Measurements from ENCODE around the gene ASPHD2.

ASPHD2 gene

DNA sequence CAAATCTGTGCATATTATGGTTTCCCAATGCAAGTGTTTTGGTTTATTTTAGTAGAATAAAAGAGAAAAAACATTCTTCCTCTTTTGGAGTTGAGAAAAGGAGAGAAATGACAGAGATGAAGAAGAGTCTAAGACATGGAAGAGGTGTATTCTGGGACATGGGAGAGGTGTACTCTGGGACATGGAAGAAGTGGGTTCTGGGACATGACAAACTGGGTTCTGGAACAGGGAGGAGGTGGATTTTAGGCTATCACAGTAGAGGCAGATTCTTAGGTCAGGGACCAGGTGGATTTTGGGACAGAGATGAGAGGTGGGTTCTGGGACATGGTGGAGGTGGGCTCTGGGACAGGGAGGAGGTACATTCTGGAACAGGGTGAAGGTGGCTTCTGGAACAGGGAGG is 2.1 kb upstream of the ASPHD2 start:
- Histone ChIP-seq H3K27me3 (ENCODE audit: insufficient read depth, poor library complexity, severe bottlenecking) (no peaks in the 10 kb centered on the region), H3K27ac (replicated peaks) (no peak overlapping the region), H3K4me3 (replicated peaks; ENCODE audit: insufficient read depth, low read length) (no peak overlapping the region)
- TF ChIP-seq SPI1 (IDR thresholded peaks at IDR 0.05; ENCODE audit: borderline replicate concordance, low read depth) (no peak), GABPA (IDR thresholded peaks at IDR 0.05; ENCODE audit: low read depth) (no peak), POLR2AphosphoS5 (IDR thresholded peaks at IDR 0.05; ENCODE audit: low read depth) (no peak)
- TF ChIP-seq, protein P1, sequence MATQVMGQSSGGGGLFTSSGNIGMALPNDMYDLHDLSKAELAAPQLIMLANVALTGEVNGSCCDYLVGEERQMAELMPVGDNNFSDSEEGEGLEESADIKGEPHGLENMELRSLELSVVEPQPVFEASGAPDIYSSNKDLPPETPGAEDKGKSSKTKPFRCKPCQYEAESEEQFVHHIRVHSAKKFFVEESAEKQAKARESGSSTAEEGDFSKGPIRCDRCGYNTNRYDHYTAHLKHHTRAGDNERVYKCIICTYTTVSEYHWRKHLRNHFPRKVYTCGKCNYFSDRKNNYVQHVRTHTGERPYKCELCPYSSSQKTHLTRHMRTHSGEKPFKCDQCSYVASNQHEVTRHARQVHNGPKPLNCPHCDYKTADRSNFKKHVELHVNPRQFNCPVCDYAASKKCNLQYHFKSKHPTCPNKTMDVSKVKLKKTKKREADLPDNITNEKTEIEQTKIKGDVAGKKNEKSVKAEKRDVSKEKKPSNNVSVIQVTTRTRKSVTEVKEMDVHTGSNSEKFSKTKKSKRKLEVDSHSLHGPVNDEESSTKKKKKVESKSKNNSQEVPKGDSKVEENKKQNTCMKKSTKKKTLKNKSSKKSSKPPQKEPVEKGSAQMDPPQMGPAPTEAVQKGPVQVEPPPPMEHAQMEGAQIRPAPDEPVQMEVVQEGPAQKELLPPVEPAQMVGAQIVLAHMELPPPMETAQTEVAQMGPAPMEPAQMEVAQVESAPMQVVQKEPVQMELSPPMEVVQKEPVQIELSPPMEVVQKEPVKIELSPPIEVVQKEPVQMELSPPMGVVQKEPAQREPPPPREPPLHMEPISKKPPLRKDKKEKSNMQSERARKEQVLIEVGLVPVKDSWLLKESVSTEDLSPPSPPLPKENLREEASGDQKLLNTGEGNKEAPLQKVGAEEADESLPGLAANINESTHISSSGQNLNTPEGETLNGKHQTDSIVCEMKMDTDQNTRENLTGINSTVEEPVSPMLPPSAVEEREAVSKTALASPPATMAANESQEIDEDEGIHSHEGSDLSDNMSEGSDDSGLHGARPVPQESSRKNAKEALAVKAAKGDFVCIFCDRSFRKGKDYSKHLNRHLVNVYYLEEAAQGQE (IDR thresholded peaks at IDR 0.05; ENCODE audit: insufficient replicate concordance, low read depth): no peak
- TF ChIP-seq, protein P2, sequence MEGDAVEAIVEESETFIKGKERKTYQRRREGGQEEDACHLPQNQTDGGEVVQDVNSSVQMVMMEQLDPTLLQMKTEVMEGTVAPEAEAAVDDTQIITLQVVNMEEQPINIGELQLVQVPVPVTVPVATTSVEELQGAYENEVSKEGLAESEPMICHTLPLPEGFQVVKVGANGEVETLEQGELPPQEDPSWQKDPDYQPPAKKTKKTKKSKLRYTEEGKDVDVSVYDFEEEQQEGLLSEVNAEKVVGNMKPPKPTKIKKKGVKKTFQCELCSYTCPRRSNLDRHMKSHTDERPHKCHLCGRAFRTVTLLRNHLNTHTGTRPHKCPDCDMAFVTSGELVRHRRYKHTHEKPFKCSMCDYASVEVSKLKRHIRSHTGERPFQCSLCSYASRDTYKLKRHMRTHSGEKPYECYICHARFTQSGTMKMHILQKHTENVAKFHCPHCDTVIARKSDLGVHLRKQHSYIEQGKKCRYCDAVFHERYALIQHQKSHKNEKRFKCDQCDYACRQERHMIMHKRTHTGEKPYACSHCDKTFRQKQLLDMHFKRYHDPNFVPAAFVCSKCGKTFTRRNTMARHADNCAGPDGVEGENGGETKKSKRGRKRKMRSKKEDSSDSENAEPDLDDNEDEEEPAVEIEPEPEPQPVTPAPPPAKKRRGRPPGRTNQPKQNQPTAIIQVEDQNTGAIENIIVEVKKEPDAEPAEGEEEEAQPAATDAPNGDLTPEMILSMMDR (IDR thresholded peaks at IDR 0.05; ENCODE audit: insufficient read depth, low read length): no peak
- DNase-seq (ENCODE audit: low read depth in 1 of 2, low spot score in 1 of 2): no peak

DNA sequence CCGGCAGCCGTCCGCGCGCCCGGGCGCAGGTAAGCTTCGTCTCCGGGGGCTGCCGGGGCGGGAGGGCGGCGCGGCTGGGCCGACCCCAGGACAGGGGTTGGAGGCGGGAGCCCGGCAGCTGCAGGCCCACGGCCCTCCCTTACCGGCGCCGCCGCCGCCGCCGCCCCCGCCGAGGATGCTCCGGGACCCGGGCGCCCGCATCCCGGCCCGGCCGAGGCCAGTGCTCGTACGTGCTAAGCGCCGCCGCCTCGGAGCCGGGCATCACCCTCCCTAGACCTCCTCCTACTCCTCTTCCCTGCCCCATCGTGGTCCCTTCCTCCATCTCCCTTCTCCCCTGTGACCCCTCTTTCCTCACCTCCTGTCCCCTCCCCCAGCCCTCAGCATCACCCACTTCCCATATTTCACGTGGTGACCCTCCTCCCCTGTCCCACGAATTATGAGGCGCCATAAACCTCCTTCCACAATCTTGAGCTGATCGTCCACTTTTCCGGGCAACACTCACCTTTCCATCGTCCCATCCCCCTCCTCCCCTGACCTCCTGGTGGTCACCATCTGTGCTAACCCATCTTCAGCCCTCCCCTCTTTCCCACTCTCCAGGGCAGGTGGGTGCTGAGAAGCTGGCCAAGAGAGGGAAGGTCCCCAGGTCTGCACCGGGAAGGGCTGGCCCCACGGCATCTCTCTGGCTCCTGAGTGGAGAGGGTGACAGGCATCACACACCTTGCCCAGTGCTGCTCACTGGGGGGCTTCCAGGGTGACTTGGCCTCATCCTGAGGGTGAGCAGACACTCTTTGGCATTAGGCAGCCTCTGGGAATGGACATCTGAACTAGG is 612 bp downstream of the ASPHD2 start:
- DNase-seq (ENCODE audit: low read depth in 1 of 2, low spot score in 1 of 2): no peak
- no peak overlapping the region for H3K27ac ChIP-seq (replicated peaks)
- peak overlapping the region; percentile 51 for H3K4me3 ChIP-seq (replicated peaks; ENCODE audit: insufficient read depth, low read length)
- H3K27me3 ChIP-seq (ENCODE audit: insufficient read depth, poor library complexity, severe bottlenecking): no peaks in the 10 kb centered on the region
- TF ChIP-seq GABPA (IDR thresholded peaks at IDR 0.05; ENCODE audit: low read depth) (no peak), SPI1 (IDR thresholded peaks at IDR 0.05; ENCODE audit: borderline replicate concordance, low read depth) (peak; percentile 30; the same call in 1 of the 2 replicates)

DNA sequence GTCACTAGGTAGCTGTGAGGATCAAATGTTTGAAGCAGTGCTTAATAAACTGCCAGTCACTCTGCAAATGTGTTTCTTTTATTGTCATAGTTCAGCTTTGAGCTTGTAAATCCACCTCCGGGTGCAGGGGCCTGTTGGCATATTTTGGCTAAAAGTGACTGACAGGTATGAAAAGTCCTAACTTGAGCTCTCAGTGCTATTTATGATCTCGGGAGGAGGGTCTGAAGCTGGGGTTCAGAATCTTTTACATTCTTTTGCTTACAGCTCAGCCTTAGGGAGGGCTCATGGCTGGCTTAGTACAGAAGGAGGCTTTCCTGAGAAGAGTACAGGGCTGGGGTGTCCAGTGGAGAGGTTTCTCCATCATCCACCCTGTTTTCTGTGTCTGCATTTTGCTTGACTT is 1.5 kb downstream of the ASPHD2 start:
- Histone ChIP-seq H3K4me3 (replicated peaks; ENCODE audit: insufficient read depth, low read length) (no peak overlapping the region), H3K27me3 (ENCODE audit: insufficient read depth, poor library complexity, severe bottlenecking) (no peaks in the 10 kb centered on the region), H3K27ac (replicated peaks) (no peak overlapping the region)
- TF ChIP-seq, protein P1 (IDR thresholded peaks at IDR 0.05; ENCODE audit: insufficient replicate concordance, low read depth): no peak
- TF ChIP-seq POLR2AphosphoS5 (IDR thresholded peaks at IDR 0.05; ENCODE audit: low read depth) (no peak), SPI1 (IDR thresholded peaks at IDR 0.05; ENCODE audit: borderline replicate concordance, low read depth) (no peak), GABPA (IDR thresholded peaks at IDR 0.05; ENCODE audit: low read depth) (no peak)
- no peak for DNase-seq (ENCODE audit: low read depth in 1 of 2, low spot score in 1 of 2)

DNA sequence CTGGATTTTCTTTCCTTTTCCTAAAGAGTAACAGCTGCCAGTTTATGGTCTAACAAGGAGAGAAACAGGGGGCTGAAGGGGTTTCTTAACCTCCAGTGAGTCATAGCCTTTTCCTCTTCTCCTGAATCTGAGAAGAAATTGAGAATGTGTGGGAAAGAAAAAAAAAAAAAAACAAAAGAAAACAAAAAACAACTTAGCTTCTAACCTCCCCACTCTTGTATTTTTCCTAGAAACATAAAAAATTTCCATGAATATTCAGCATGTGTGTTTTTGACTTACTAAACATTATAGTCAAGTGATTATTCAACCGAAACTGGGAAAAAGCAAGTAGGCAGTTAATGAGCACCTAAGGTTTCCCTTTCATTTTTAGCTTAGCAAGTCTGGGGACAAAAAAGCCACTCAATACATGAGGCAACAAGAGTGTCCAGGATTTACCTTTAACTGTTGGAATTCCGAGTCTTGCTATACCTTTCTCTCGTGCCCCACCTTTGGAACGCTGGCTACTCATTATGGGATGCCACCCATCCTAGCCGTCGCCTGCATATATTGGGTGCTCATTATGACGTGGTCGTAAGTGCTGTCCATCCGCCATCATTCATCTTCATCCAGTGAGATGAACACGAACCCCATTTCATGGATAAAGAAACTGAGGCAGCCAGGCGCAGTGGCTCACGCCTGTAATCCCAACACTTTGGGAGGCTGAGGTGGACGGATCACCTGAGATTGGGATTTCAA is 2.4 kb downstream of the ASPHD2 start:
- H3K27ac ChIP-seq (replicated peaks): no peak overlapping the region
- DNase-seq (ENCODE audit: low read depth in 1 of 2, low spot score in 1 of 2): no peak
- no peaks in the 10 kb centered on the region for H3K27me3 ChIP-seq (ENCODE audit: insufficient read depth, poor library complexity, severe bottlenecking)
- no peak overlapping the region for H3K4me3 ChIP-seq (replicated peaks; ENCODE audit: insufficient read depth, low read length)
- TF ChIP-seq GABPA (IDR thresholded peaks at IDR 0.05; ENCODE audit: low read depth) (no peak), POLR2AphosphoS5 (IDR thresholded peaks at IDR 0.05; ENCODE audit: low read depth) (no peak), SPI1 (IDR thresholded peaks at IDR 0.05; ENCODE audit: borderline replicate concordance, low read depth) (no peak)
- TF ChIP-seq, protein P1 (IDR thresholded peaks at IDR 0.05; ENCODE audit: insufficient replicate concordance, low read depth): no peak
- TF ChIP-seq, protein P2 (IDR thresholded peaks at IDR 0.05; ENCODE audit: insufficient read depth, low read length): no peak
